Heart right ventricle (tissue), 16 donors: Measurements from ENCODE around the gene INPP5A. TPM values are rescaled to one million over a fixed set of nuclear protein-coding genes. Genes with fewer than 3 reads are reported as not detected.

Experiments
- ATAC-seq, 8 donors: fragments of 200-7000 bp; cut with Tn5 transposase; one replicate each; pipeline ENCODE4 v1.9.1; 2020; ENCODE audit warnings: mild to moderate bottlenecking in 8 of 8, moderate library complexity in 8 of 8, moderate number of reproducible peaks in 1 of 8
- DNase-seq, 2 donors: peaks; one replicate each; pipeline ENCODE4 v3.0.0-alpha.2; 2020
- H3K27ac ChIP-seq, 10 donors: fragments of 200-600 bp; sonication (generic) in 2 of 10; one replicate each; pipeline versions ENCODE4 v1.5.0 to v1.8.0; 2020 to 2022; ENCODE audit warnings: mild to moderate bottlenecking in 3 of 10
- H3K27me3 ChIP-seq, 7 donors: fragments of 200-600 bp; one replicate each; pipeline ENCODE4 v1.8.0; 2021 to 2022; ENCODE audit warnings: mild to moderate bottlenecking in 2 of 7
- H3K36me3 ChIP-seq, 9 donors: fragments of 200-600 bp; sonication (generic) in 1 of 9; one replicate each; pipeline versions ENCODE4 v1.5.0 to v1.8.0; 2020 to 2022; ENCODE audit warnings: mild to moderate bottlenecking in 2 of 9
- H3K4me1 ChIP-seq, 9 donors: fragments of 200-600 bp; sonication (generic) in 1 of 9; one replicate each; pipeline versions ENCODE4 v1.5.0 to v1.8.0; 2020 to 2022; ENCODE audit warnings: mild to moderate bottlenecking in 4 of 9
- H3K4me3 ChIP-seq, 10 donors: fragments of 200-600 bp; sonication (generic) in 2 of 10; one replicate each; pipeline versions ENCODE4 v1.5.0 to v1.8.0; 2020 to 2022; ENCODE audit warnings: mild to moderate bottlenecking in 7 of 10, moderate library complexity in 2 of 10
- H3K9me3 ChIP-seq, 11 donors: fragments of 200-600 bp in 10 of 11; sonication (generic) in 2 of 11; one replicate each; pipeline versions ENCODE4 v1.5.0 to v1.8.0; 2013 to 2022; ENCODE audit warnings: mild to moderate bottlenecking in 2 of 11, control low read depth in 1 of 11, moderate library complexity in 1 of 11
- WGBS, 2 donors: extraction: QIAGEN DNeasy Blood & Tissue Kit; methylation state at CpG; one replicate each; pipeline ENCODE4 v1.1.7; 2013; ENCODE audit warnings: inconsistent platforms in 1 of 2; 5-methylcytosine and 5-hydroxymethylcytosine counted together
- intact Hi-C, 10 donors: fragments of 100-400 bp; cut with DNase I; formaldehyde crosslinking; loops; one replicate each; pipeline versions ENCODE4 v1.11.1 to v1.14.2; 2022
- polyA plus RNA-seq, 2 donors: library from polyadenylated mRNA; stranded (reverse); fragments of 200-250 nt; gene quantifications; one replicate each; pipeline ENCODE4 v1.2.3, GENCODE V29; 2013
- total RNA-seq, 10 donors: library from RNA; stranded (reverse); fragmentation: NEBNext Ultra II Directional in 3 of 10; extraction: Animal tissue kit (Norgen Biotek cat#: 25700) in 3 of 10; gene quantifications; one replicate each; pipeline versions ENCODE4 v1.2.1 to v1.2.4, GENCODE V29; 2021 to 2023
- TF ChIP-seq, protein P1 (sequence below), 9 donors: fragments of 200-600 bp; sonication (generic) in 2 of 9; IDR thresholded peaks; one replicate each; pipeline versions ENCODE4 v1.5.0 to v1.8.0; 2021 to 2022; ENCODE audit warnings: antibody characterized with exemption in 9 of 9, mild to moderate bottlenecking in 5 of 9, moderate library complexity in 1 of 9
- donor health status: Arrhythmogenic right ventricular cardiomyopathy.
- donor health status: ischemic (EF 13 %, LVEDD 7.1; RV severe dilation, severe dysfunction).
- donor health status: healthy with polysubstance abuse.
- donor health status: DM: no; HTN: yes; CAD: no.
- donor health status: DM: no; HTN: no; CAD: no.
- donor health status: ischemic (EF 25% LVEDD 6.9; RV normal size, moderate dysfunction).
- donor health status: ischemic (EF 25% LVEDD 5.7; RV mildly dilated, moderate dysfunction).
- donor health status: healthy.
- donor health status: DM: yes; HTN: yes; CAD: no.
- donor health status: Ischemic cardiomyopathy.
- donor health status: ischemic (EF 35%, LVEDD 5.7; RV mildly dilated, moderate dysfunction).
- donor health status: nonischemic (EF 11% LVEDD 7.7; RV severe dilation, severe dysfunction).
- donor health status: DM: yes; HTN: yes; CAD: no.
- donor health status: PGD.
- donor health status: ischemic (EF 29% LVEDD 5.4; RV normal size, mild dysfunction).
- donor health status: nonischemic (EF 23%, LVEDD 6.1; RV moderate dilation, normal function).

Gene INPP5A
- total and polyA plus RNA-seq, 12 donors, result 30.4 to 122 (median 106) TPM

DNA sequence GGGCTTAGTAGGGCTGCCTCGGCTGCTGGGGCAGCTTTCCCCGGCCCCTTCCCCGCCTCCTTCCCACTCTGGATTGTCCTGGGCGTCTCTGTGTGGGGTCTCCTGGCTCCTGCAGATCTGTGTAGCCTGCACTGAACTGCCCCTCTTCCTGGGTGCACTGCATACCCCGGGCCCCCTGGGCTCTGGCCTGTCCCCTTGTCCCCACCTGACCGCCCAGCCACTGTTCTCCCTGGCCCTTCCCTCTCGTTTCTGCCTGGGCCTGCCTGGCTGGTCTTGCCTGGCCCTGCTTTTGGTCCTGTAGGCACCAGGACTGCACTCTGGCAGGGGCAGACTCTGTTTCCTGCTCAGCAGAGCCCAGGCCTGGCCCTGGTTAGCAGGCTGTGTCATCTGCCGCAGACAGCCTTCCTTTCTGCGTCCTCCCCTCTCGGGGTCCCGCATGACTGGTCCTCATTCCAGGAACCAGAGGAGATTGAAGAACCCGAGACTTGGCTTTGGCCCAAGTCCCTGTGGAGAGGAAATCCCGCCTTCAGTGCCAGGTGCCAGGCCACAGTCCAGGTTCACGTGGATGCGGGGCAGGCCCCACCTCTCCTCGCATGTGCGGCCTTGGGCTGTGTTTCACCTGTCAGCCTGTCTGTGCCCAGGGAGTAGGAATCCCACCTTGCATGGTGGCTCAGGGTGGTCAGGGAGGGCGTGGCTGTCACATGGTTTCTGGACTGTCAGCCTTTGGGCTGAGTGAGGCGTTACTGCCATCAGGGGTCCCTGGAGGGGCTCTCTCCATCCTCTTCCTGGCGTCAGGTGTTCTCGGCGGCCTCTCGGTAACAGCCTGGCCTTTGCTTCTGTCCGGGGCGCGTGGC, 9.2 kb downstream of the INPP5A start:
- intact Hi-C loops, result loop anchor here in 1 of 10 donors (10.0 kb wide), 1 partner anchor 78 kb away; no protein-coding TSS in a partner anchor
- Histone ChIP-seq H3K36me3 (peaks cover 0 to 12% (median 0%) of the 10 kb centered on the region in 9 donors), H3K9me3 (no peaks in the 10 kb centered on the region), H3K4me3 (no peak overlapping the region), H3K27me3 (no peaks in the 10 kb centered on the region), H3K27ac (no peak overlapping the region), H3K4me1 (peaks cover 21 to 89% (median 71%) of the 10 kb centered on the region in 9 donors)
- DNase-seq (no peak), ATAC-seq (peak in 1 of 8 donors; percentile 12)
- WGBS, 2 donors, result 67 to 73% methylated on average over 26 of the region's 26 CpGs
- TF ChIP-seq, protein P1, sequence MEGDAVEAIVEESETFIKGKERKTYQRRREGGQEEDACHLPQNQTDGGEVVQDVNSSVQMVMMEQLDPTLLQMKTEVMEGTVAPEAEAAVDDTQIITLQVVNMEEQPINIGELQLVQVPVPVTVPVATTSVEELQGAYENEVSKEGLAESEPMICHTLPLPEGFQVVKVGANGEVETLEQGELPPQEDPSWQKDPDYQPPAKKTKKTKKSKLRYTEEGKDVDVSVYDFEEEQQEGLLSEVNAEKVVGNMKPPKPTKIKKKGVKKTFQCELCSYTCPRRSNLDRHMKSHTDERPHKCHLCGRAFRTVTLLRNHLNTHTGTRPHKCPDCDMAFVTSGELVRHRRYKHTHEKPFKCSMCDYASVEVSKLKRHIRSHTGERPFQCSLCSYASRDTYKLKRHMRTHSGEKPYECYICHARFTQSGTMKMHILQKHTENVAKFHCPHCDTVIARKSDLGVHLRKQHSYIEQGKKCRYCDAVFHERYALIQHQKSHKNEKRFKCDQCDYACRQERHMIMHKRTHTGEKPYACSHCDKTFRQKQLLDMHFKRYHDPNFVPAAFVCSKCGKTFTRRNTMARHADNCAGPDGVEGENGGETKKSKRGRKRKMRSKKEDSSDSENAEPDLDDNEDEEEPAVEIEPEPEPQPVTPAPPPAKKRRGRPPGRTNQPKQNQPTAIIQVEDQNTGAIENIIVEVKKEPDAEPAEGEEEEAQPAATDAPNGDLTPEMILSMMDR (IDR thresholded peaks at IDR 0.05), result no peak

- peaks cover 0 to 12% (median 0%) of the 10 kb centered on the region in 9 donors for H3K36me3 ChIP-seq
- H3K9me3 ChIP-seq, result no peaks in the 10 kb centered on the region
- ATAC-seq (peak in 2 of 8 donors; percentile 12 to 23), DNase-seq (no peak)
- intact Hi-C loops, result loop anchor here in 1 of 10 donors (10.0 kb wide), 1 partner anchor 77 kb away; no protein-coding TSS in a partner anchor
- no peak overlapping the region for H3K27ac ChIP-seq
- H3K27me3 ChIP-seq, result no peaks in the 10 kb centered on the region
- WGBS, 2 donors, result 89 to 90% methylated on average over 22 of the region's 22 CpGs
- H3K4me3 ChIP-seq, result no peak overlapping the region
- H3K4me1 ChIP-seq, result peaks cover 21 to 83% (median 66%) of the 10 kb centered on the region in 9 donors
- TF ChIP-seq, protein P1 (IDR thresholded peaks at IDR 0.05), result no peak
Observed at GRCh38 chr10:132547421-132547861, 9.9 kb downstream of the INPP5A start.

GRCh38 chr10:132548106-132548823, 10.7 kb downstream of the INPP5A start:
- peaks cover 0 to 7% (median 0%) of the 10 kb centered on the region in 9 donors for H3K36me3 ChIP-seq
- H3K4me1 ChIP-seq, result peaks cover 21 to 78% (median 66%) of the 10 kb centered on the region in 9 donors
- H3K27ac ChIP-seq, result no peak overlapping the region
- TF ChIP-seq, protein P1 (IDR thresholded peaks at IDR 0.05), result no peak
- intact Hi-C loops, result loop anchor here in 1 of 10 donors (10.0 kb wide), 1 partner anchor 77 kb away; no protein-coding TSS in a partner anchor
- no peak for DNase-seq
- WGBS, 2 donors, result 93 to 95% methylated on average over 28 of the region's 28 CpGs
- H3K9me3 ChIP-seq, result no peaks in the 10 kb centered on the region
- H3K27me3 ChIP-seq, result no peaks in the 10 kb centered on the region
- ATAC-seq, result no peak
- H3K4me3 ChIP-seq, result no peak overlapping the region

DNA sequence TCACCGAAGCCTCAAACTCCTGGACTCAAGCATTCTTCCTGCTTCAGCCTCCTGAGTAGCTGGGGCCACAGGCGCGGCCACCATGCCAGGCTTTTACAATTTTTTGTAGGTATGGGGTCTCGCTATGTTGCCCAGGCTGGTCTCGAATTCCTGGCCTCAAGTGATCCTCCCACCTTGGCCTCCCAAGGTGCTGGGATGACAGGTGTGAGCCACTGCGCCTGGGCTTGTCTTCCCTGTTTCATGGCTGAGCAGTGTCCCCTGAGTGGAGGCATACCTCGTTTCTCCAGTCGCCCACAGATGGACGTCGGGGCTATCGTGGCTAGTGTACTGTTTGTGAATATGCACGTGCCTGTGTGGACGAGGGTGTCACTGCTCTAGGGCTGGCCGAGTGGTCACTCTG, 11.3 kb downstream of the INPP5A start:
- TF ChIP-seq, protein P1 (IDR thresholded peaks at IDR 0.05), result no peak
- DNase-seq, result no peak
- intact Hi-C loops, result loop anchor here in 1 of 10 donors (10.0 kb wide), 1 partner anchor 76 kb away; no protein-coding TSS in a partner anchor
- peaks cover 0 to under 1% (median 0%) of the 10 kb centered on the region in 9 donors for H3K36me3 ChIP-seq
- no peaks in the 10 kb centered on the region for H3K9me3 ChIP-seq
- no peak for ATAC-seq
- no peak overlapping the region for H3K27ac ChIP-seq
- H3K27me3 ChIP-seq, result no peaks in the 10 kb centered on the region
- 89 to 92% methylated on average over 14 of the region's 14 CpGs for WGBS, 2 donors
- peaks cover 20 to 78% (median 65%) of the 10 kb centered on the region in 9 donors for H3K4me1 ChIP-seq
- H3K4me3 ChIP-seq, result no peak overlapping the region
